Trophoblast cell (in vitro differentiated cells and primary cell): ENCODE data around the gene ASIC2.

Source experiments
- DNase-seq, 2 donors: peaks; one replicate each; pipeline ENCODE4 v3.0.0-alpha.2; 2016
- H2AFZ ChIP-seq: 2 replicates; pipeline ENCODE4 v1.6.1; 2013; ENCODE audit warnings: low read length, moderate library complexity, mild to moderate bottlenecking; ENCODE audit not compliant: insufficient read depth, poor library complexity
- H2AK5ac ChIP-seq: 2 replicates; pipeline ENCODE4 v1.6.1; 2013; ENCODE audit warnings: mild to moderate bottlenecking, low read length
- H2BK120ac ChIP-seq: 2 replicates; pipeline ENCODE4 v1.6.1; 2013; ENCODE audit warnings: low read length, mild to moderate bottlenecking, moderate library complexity; ENCODE audit not compliant: insufficient read depth, poor library complexity
- H2BK12ac ChIP-seq: 2 replicates; pipeline ENCODE4 v1.6.1; 2013; ENCODE audit warnings: mild to moderate bottlenecking, low read length, moderate library complexity
- H2BK5ac ChIP-seq: 2 replicates; pipeline ENCODE4 v1.6.1; 2013; ENCODE audit warnings: low read length, low read depth, moderate library complexity, mild to moderate bottlenecking; ENCODE audit not compliant: poor library complexity
- H3K14ac ChIP-seq: 2 replicates; pipeline ENCODE4 v1.6.1; 2013; ENCODE audit warnings: mild to moderate bottlenecking, low read length
- H3K18ac ChIP-seq: 2 replicates; pipeline ENCODE4 v1.6.1; 2013; ENCODE audit warnings: mild to moderate bottlenecking, low read length
- H3K23ac ChIP-seq: 2 replicates; pipeline ENCODE4 v1.6.1; 2013; ENCODE audit warnings: low read length
- H3K27ac ChIP-seq: 2 replicates; pipeline ENCODE4 v1.5.1; 2013; ENCODE audit warnings: low read depth, mild to moderate bottlenecking, inconsistent platforms, low read length, moderate library complexity
- H3K27me3 ChIP-seq: 2 replicates; pipeline ENCODE4 v1.6.1; 2013; ENCODE audit warnings: inconsistent platforms, mild to moderate bottlenecking, low read length, moderate library complexity; ENCODE audit not compliant: insufficient read depth
- H3K36me3 ChIP-seq, 2 experiments: 1 replicate in 1 of 2; 2 replicates in 1 of 2; pipeline ENCODE4 v1.6.1; 2013; ENCODE audit warnings: low read length in 2 of 2, mild to moderate bottlenecking in 2 of 2, moderate library complexity in 1 of 2; ENCODE audit not compliant: insufficient read depth in 2 of 2, control insufficient read depth in 1 of 2
- H3K4ac ChIP-seq: 2 replicates; pipeline ENCODE4 v1.6.1; 2013; ENCODE audit warnings: low read depth, mild to moderate bottlenecking, low read length, moderate library complexity
- H3K4me1 ChIP-seq, 2 experiments: 1 replicate in 1 of 2; 2 replicates in 1 of 2; pipeline ENCODE4 v1.6.1; 2013; ENCODE audit warnings: low read length in 2 of 2, mild to moderate bottlenecking in 2 of 2, moderate library complexity in 1 of 2; ENCODE audit not compliant: insufficient read depth in 2 of 2, control insufficient read depth in 1 of 2
- H3K4me2 ChIP-seq: 2 replicates; pipeline ENCODE4 v1.6.1; 2013; ENCODE audit warnings: inconsistent platforms, mild to moderate bottlenecking, low read length, moderate library complexity
- H3K4me3 ChIP-seq: 2 replicates; pipeline ENCODE4 v1.5.1; 2013; ENCODE audit warnings: mild to moderate bottlenecking, low read depth, low read length, inconsistent platforms
- H3K79me1 ChIP-seq: one replicate; pipeline ENCODE4 v1.6.1; 2013; ENCODE audit warnings: low read length
- H3K79me2 ChIP-seq: 2 replicates; pipeline ENCODE4 v1.6.1; 2013; ENCODE audit warnings: low read length, mild to moderate bottlenecking; ENCODE audit not compliant: control insufficient read depth, insufficient read depth, poor library complexity
- H3K9ac ChIP-seq: 2 replicates; pipeline ENCODE4 v1.6.1; 2013; ENCODE audit warnings: mild to moderate bottlenecking, low read length
- H3K9me3 ChIP-seq: 2 replicates; pipeline ENCODE4 v1.6.1; 2013; ENCODE audit warnings: low read depth, mild to moderate bottlenecking, control low read depth, inconsistent platforms, low read length; ENCODE audit not compliant: insufficient read depth
- H4K12ac ChIP-seq: 2 replicates; pipeline ENCODE4 v1.6.1; 2013; ENCODE audit warnings: low read depth, mild to moderate bottlenecking, low read length, moderate library complexity
- H4K8ac ChIP-seq: 2 replicates; pipeline ENCODE4 v1.6.1; 2013; ENCODE audit warnings: low read depth, mild to moderate bottlenecking, low read length, moderate library complexity
- H4K91ac ChIP-seq: one replicate; pipeline ENCODE4 v1.6.1; 2013; ENCODE audit warnings: low read depth, mild to moderate bottlenecking, low read length, moderate library complexity
- WGBS: extraction: QIAGEN DNeasy Blood & Tissue Kit; methylation state at CpG from one replicate; pipeline ENCODE4 v1.1.7; 2013; ENCODE audit warnings: missing lambda C conversion rate; ENCODE audit not compliant: insufficient read length, insufficient coverage; ENCODE audit errors: extremely low coverage; 5-methylcytosine and 5-hydroxymethylcytosine counted together

The ASIC2 gene

DNA sequence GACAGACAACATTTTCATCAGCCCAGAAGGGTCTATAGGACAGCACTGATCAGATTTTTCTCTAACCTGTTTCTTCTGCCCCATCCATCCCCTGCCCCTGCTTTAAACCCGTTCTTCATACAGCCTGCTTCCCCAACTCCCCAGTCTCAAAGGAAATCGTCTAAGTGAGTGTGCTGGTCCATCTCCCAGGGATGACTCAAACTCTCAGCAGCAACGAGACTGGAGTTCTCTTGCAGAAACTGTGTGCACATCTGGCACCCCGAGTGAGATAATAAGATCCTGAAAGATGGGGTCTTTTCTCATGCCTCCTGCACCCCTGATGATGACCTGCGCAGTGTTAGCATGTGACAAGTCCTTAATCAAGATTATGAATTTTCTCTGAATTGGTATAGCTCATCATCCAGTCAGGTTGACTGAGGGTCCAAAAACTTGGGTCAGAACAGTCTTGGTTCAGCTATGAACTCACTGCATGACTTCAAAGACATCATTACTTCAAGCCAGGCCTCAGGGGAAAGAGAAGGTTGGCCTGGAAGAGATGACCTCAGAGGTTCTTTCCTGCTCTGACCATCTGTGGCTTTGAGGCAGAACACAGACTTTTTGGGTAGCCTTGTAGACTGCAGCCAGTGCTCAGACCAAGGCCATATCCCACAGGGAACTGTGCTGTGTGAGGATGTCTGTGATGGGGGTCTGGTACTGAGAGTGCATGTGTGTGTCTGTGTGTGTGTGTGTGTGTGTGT, 183.6 kb downstream of the ASIC2 start:
- Histone ChIP-seq H3K79me2 (no peaks in the 10 kb centered on the region), H3K9me3 (no peaks in the 10 kb centered on the region), H4K91ac (no peak overlapping the region), H3K79me1 (no peaks in the 10 kb centered on the region), H2AK5ac (no peak overlapping the region), H4K8ac (no peak overlapping the region), H3K27me3 (no peaks in the 10 kb centered on the region), H2BK120ac (no peak overlapping the region), H3K23ac (no peak overlapping the region), H2BK12ac (no peak overlapping the region), H4K12ac (no peak overlapping the region), H3K27ac (no peak overlapping the region), H3K4me2 (no peak overlapping the region), H3K4me3 (no peak overlapping the region), H3K9ac (no peak overlapping the region), H3K18ac (no peak overlapping the region), H3K4ac (no peak overlapping the region), H3K36me3 (no peaks in the 10 kb centered on the region), H2AFZ (no peak overlapping the region), H3K4me1 (peaks cover 0 to 2% of the 10 kb centered on the region in 2 experiments), H2BK5ac (no peak overlapping the region), H3K14ac (no peak overlapping the region)
- DNase-seq, result no peak
- no CpG with 5 or more reads among the region's 5 CpGs for WGBS

- Histone ChIP-seq H3K9me3 (no peaks in the 10 kb centered on the region), H2BK12ac (no peak overlapping the region), H2BK120ac (no peak overlapping the region), H3K36me3 (no peaks in the 10 kb centered on the region), H3K14ac (no peak overlapping the region), H2AFZ (no peak overlapping the region), H2BK5ac (no peak overlapping the region), H3K4me2 (no peak overlapping the region), H4K8ac (no peak overlapping the region), H3K4me3 (no peak overlapping the region), H4K91ac (no peak overlapping the region), H4K12ac (no peak overlapping the region), H3K4me1 (no peaks in the 10 kb centered on the region), H3K18ac (no peak overlapping the region), H3K79me2 (no peaks in the 10 kb centered on the region), H3K4ac (no peak overlapping the region), H3K23ac (no peak overlapping the region), H2AK5ac (no peak overlapping the region), H3K9ac (no peak overlapping the region), H3K27me3 (no peaks in the 10 kb centered on the region), H3K27ac (no peak overlapping the region), H3K79me1 (no peaks in the 10 kb centered on the region)
- no CpG with 5 or more reads among the region's 6 CpGs for WGBS
- DNase-seq, result peak in 1 of 2 donors; percentile 49
These were observed 186.4 kb downstream of the ASIC2 start for GRCh38 chr17:33106525-33107165.

GRCh38 chr17:33105911-33106310, 187.2 kb downstream of the ASIC2 start:
- Histone ChIP-seq H3K9me3 (no peaks in the 10 kb centered on the region), H4K8ac (no peak overlapping the region)
- no CpG with 5 or more reads among the region's 3 CpGs for WGBS

GRCh38 chr17:33099906-33100305, 193.2 kb downstream of the ASIC2 start:
- H3K4me2 ChIP-seq, result no peak overlapping the region
- H3K4ac ChIP-seq, result no peak overlapping the region
- H3K9ac ChIP-seq, result no peak overlapping the region
- no peaks in the 10 kb centered on the region for H3K9me3 ChIP-seq
- no peak overlapping the region for H3K23ac ChIP-seq
- no peaks in the 10 kb centered on the region for H3K27me3 ChIP-seq
- no peak overlapping the region for H4K12ac ChIP-seq
- H4K8ac ChIP-seq, result no peak overlapping the region
- H3K14ac ChIP-seq, result no peak overlapping the region
- no peaks in the 10 kb centered on the region for H3K79me2 ChIP-seq
- H2BK5ac ChIP-seq, result no peak overlapping the region
- H3K36me3 ChIP-seq, result no peaks in the 10 kb centered on the region
- H2BK12ac ChIP-seq, result no peak overlapping the region
- H3K79me1 ChIP-seq, result no peaks in the 10 kb centered on the region
- H2AFZ ChIP-seq, result no peak overlapping the region
- H3K18ac ChIP-seq, result no peak overlapping the region
- H3K27ac ChIP-seq, result no peak overlapping the region
- WGBS, result no CpG with 5 or more reads among the region's 2 CpGs
- no peak overlapping the region for H3K4me3 ChIP-seq
- no peak overlapping the region for H4K91ac ChIP-seq
- H3K4me1 ChIP-seq, result no peaks in the 10 kb centered on the region
- no peak overlapping the region for H2AK5ac ChIP-seq
- H2BK120ac ChIP-seq, result no peak overlapping the region
- DNase-seq, result peak; percentile 54 to 64

More at GRCh38 chr17:33105911-33106310, 187.2 kb downstream of the ASIC2 start:
- no peak overlapping the region for H3K27ac ChIP-seq
- no peak overlapping the region for H3K18ac ChIP-seq
- no peak overlapping the region for H3K4ac ChIP-seq
- H3K4me2 ChIP-seq, result no peak overlapping the region
- no peak overlapping the region for H4K12ac ChIP-seq
- no peak overlapping the region for H4K91ac ChIP-seq
- H3K79me1 ChIP-seq, result no peaks in the 10 kb centered on the region
- H3K9ac ChIP-seq, result no peak overlapping the region
- H3K27me3 ChIP-seq, result no peaks in the 10 kb centered on the region
- DNase-seq, result no peak
- H3K4me1 ChIP-seq, result no peaks in the 10 kb centered on the region
- no peak overlapping the region for H2BK120ac ChIP-seq
- H2AFZ ChIP-seq, result no peak overlapping the region
- H2BK12ac ChIP-seq, result no peak overlapping the region
- no peaks in the 10 kb centered on the region for H3K36me3 ChIP-seq
- no peak overlapping the region for H2BK5ac ChIP-seq
- no peak overlapping the region for H3K14ac ChIP-seq
- H3K4me3 ChIP-seq, result no peak overlapping the region
- H2AK5ac ChIP-seq, result no peak overlapping the region
- H3K79me2 ChIP-seq, result no peaks in the 10 kb centered on the region
- no peak overlapping the region for H3K23ac ChIP-seq
